Putamen (tissue), 1 donor: ENCODE results near the gene SLC15A5.

Source experiments
- DNase-seq: peaks from one replicate; pipeline ENCODE4 v3.0.0-alpha.2; 2016; ENCODE audit warnings: low spot score

Gene SLC15A5

DNA sequence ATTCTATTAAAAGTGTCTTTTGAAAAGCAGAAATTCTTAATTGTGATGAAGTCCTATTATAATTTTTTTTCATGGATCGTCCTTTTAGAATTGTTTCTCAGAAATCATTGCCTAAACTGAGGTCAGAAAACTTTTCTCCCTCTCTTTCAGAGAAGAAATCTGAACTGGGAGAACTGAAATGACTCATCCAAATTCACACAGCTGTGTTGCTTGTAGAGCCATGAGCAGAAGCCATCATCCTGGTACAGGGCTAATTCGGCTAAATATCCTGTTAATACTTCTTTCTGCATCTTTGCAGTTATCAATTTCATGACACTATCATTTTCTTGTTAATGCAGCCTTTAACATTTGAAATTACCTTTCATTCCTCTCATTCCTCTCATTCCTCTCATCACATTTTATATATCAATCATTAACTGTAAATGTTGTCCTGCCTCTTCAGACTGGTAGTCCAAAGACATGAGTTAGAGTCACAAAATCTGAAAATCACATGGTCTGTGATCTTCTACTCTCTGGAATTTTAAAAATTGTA is 15.5 kb downstream of the SLC15A5 start:
- DNase-seq = no peak

DNA sequence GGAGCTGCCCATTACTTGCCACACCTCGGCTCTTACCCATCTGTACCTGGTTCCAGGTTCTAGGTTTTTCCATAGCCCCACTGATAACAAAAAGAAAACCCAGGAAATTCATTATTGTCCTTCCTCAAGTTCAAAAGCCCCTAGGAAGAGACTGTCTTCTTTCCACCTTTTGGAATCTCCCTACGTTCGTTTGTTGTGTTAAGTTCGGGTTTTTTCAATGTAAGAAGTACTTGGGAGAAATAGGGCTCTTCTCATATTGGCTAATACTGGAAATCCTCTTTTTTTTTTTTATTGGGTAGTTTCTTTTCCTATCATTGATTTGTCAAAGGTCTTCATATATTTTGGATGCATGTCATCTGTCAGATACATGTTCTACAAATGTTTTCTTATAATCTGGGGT is 17.3 kb downstream of the SLC15A5 start:
- no peak for DNase-seq

GRCh38 chr12:16258963-16259362 is 18.5 kb downstream of the SLC15A5 start:
- no peak for DNase-seq

- DNase-seq = no peak
These were observed 31.2 kb downstream of the SLC15A5 start for GRCh38 chr12:16246264-16246663.

- no peak for DNase-seq
These were observed 32.3 kb downstream of the SLC15A5 start for GRCh38 chr12:16245209-16245608.

DNA sequence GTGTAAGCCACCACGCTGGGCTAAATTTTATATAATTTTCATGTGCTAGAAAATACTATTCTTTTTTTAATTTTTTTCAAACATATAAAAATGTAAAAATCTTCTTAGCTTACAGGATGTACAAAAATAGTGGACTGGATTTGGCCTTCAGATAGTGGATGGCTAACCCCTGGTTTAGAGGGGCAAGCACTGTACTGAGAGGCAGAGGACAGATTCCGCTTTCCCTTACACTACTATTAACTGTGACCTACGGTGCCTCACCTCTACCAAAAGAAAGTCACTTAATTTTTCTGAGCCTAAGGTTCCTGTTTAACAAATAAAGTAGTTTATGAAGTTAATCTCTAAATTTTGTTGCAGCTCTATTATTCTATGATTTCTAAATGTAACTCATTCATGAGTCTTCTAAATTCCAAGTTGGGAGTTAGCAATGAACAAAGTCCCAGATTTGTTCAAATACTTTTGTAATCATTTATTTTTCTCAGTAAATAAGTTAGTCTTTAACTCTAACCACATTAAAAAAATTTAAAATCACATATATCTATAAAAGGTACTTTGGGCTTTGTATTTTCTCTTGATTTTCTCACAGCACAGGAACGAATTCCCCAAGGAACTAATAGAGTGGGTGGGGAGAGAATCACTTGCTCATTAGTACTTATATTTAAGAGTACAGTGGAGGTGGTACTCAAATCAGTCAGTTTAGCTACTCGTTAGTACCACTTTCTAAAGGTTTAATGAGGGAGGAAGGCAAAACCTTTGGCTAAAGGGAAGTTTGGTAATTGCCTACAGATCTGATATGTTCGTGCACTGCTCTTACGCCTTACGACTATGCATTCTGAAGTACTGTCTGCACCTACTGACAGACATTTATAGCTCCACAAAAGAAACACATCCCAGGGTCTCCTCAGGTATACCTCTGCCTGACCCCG is 33.7 kb downstream of the SLC15A5 start:
- peak; percentile 13 for DNase-seq

- no peak for DNase-seq
These were observed 36.1 kb downstream of the SLC15A5 start for GRCh38 chr12:16241346-16241745.

- DNase-seq = no peak
These were observed 38.8 kb downstream of the SLC15A5 start for GRCh38 chr12:16238661-16239060.

- no peak for DNase-seq
These were observed 47.8 kb downstream of the SLC15A5 start for GRCh38 chr12:16229676-16230075.

- DNase-seq = no peak
These were observed 49.4 kb downstream of the SLC15A5 start for GRCh38 chr12:16228067-16228466.

DNA sequence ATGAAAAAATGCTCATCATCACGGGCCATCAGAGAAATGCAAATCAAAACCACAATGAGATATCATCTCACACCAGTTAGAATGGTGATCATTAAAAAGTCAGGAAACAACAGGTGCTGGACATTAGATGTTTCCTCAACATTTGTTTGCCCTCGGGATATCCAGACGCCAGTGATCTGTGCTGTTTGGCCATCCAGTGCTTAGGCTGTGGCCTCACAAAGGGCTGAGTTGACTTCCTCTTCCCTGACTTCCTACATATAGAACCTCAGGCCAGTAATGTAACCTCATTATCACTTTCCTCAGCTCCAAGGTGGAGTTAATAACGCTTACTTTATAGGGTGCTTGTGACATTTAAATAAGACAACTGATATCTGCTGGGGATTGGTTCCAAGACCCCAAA is 51.8 kb downstream of the SLC15A5 start:
- no peak for DNase-seq

DNA sequence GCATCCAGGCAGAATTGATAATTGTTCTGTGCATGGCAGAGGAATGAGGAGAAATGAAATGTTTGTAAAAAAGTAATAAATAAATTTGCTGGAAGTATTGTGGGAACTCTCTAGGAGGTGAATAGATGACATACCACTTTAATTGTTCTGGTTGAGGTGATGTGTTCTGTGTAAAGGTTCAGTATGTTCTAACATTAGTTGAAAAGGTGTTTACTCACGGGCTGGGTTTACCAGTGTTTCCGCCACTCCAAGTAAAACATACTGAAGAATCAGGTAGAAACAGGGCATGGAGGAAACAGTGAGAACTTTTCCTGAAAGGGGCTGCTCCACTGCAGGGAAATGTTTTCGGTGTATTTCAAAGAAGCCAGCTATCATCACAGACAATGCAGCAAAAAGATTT is 53.3 kb downstream of the SLC15A5 start:
- DNase-seq = no peak

DNA sequence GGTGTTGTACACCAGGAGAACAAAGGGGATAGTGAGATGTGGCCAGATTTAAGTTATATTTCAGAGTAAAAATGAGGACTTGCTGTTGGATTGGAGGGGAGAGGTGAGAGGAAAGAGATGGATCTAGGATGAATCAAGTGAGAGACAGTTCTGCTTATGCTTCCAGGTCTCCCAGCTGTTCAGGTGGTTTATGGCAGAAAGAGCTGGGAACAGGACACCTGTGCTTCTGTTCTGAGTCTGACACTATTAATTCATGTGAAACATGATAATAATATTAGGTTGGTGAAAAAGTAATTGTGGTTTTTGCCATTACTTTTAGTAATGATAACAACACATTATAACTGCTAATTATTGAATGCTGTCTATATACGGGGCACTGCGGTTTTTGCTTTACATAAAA is 55.7 kb downstream of the SLC15A5 start:
- DNase-seq = no peak

GRCh38 chr12:16220120-16220519 is 57.4 kb downstream of the SLC15A5 start:
- DNase-seq = no peak

- DNase-seq = no peak
These were observed 58.3 kb downstream of the SLC15A5 start for GRCh38 chr12:16218934-16219751.

- DNase-seq = no peak
These were observed 59.3 kb downstream of the SLC15A5 start for GRCh38 chr12:16218234-16218633.

DNA sequence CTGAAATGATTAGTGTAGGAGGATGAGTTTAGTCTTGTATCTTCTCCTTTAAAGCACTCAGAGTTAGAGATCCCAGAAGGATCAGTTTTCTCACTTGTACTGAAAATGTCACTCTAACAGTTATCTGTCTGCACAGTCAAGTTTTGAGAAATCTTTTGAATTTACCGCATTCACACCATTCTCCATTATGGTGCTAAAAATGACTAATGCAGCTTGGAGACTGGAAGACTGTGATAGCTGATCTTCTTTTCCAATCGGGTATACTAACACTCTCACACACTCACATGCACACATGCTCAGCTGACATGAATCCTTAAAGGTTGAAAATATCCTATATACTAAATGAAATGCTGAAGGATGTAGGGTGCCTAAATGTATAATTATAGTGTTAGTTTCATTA is 65.8 kb downstream of the SLC15A5 start:
- DNase-seq = peak; percentile 47

DNA sequence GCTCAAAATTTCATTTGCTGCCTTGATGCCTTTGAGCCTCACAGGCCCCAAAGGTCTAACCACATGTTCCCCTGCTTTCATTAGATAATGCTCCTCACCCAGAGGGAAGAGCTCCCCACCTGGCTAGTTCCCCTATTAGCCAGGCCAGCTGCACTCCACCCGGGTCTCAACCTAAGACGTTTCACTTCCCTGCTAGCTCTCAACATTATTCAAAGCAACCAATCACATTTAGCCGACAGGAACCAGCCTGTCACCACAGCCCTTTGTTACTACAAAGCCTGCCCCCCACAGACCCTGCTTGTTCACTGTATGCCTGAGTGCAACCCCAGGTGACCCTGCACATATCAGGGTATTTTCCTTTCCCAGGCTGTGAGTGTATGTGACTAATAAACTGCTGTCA is 78.6 kb downstream of the SLC15A5 start:
- DNase-seq = no peak

DNA sequence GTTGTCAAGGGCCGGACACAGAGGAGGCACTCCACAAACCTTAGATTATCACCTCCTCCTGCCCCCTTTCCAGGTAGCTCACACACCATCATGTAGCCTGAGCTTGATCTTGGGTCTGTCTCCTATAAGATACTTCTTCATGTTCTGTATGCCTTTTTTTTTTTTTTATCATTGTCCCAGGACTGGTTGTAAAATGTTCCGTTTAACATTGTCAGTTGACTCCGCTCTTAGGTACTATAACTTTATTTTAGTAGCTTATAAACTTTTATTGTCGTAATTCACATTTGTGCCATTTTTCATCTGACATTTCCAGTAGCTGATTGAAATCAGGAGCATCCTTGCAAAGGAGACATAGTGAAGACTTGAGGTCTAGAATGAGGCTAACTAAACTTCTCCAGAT is 79.9 kb downstream of the SLC15A5 start:
- no peak for DNase-seq

DNA sequence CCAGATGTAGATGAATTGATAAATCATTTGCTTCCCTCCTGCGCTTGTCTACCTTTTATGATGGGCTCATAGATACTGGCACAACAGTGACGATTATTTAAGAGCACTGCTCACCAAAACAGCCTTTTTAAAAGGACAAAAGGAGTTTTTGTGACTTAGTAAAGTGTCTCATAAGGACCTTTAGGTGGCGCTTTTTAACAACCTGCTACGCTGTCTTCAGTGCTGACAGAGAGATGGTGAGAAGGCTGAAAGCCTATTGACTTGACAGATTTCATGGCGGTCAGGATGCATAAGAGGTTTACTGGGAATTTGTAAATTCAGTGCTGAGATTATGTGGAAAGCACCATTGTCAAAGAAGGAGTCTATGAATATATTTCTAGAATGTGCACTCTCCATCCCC is 87.6 kb downstream of the SLC15A5 start:
- no peak for DNase-seq

GRCh38 chr12:16187660-16188059 is 89.8 kb downstream of the SLC15A5 start:
- DNase-seq = no peak

- no peak for DNase-seq
These were observed 92.8 kb downstream of the SLC15A5 start for GRCh38 chr12:16184681-16185080.

DNA sequence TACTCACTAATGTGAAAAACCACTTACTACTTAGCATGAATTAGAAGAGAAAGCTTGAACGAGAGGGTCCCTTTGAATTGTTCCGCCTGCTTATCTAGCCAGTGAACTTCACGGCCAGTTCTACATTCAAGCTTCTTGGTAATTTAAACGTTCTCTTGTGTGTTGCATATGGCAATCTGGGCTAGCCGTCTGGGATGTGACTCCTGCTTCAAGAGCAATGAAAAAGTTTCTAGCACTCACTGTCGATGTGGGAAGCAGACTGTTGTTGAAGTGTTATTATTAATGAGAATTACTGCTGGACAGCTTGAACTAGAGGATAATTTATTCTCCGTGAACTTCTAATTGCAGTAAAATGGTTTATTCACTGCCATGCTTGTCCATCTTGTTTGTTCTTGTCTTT is 93.9 kb downstream of the SLC15A5 start:
- no peak for DNase-seq
